Measurements from ENCODE around the gene OSBPL2.

Gene OSBPL2

DNA sequence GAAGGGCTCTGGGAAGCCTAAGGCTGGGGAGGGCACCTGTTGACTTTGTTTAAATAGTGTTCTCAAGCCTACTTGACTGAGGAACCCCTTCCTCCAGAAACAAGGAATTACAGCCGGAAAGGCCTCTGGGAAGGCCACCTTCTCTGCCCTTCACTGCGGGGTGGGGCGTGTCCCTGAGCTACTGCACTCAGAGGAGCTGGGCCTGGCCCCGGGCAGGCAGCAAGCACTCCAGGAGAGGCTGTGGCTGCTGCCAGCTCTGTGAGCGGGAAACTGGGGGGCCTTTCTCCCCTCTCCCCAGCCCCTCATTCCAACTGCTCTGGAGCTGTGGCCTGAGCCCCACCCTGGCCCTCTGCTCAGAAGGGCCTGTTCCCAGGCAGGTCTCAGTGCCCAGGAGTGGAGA lies 4.0 kb upstream of the OSBPL2 start:
- no peak for DNase-seq (ENCODE audit: low read depth in 4 of 4, low spot score in 1 of 4)

DNA sequence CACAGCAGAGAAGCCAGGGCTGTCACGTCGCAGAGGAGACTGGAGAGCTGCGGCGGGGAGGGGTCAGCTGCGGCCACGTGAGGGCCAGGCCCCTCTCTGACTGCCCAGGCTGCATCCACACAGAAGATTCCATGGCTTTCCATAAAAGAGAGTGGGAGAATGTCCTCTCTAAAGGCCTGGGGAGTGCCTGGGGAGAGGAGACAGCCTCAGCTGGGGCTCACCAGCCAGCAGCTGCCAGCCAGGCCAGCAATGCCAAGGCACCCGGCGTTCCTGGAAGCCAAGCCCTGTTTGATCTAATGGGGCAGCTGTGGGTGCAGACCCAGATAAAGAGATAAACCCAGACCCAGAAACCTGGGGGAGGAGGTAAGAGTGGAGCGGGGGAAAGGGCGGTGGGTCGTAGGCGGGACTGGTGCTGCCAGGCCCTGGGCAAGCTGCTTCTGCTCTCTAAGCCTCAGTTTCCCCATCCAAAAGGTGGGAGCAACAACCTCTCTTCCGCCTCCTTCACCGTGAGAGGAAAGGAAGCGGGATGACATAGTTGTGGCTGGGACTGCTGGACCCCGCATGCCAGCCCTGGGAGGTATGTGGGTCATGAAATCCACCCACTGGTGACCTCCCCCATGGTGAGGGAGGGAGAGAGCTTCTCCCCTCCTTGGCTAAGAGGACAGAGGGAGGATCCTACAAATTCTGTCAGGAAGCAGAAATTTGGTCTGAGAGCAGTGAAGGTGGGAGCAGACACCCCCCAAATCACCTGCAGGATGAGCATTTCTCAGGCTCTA lies 3.1 kb upstream of the OSBPL2 start:
- no peak for DNase-seq (ENCODE audit: low read depth in 4 of 4, low spot score in 1 of 4)

DNA sequence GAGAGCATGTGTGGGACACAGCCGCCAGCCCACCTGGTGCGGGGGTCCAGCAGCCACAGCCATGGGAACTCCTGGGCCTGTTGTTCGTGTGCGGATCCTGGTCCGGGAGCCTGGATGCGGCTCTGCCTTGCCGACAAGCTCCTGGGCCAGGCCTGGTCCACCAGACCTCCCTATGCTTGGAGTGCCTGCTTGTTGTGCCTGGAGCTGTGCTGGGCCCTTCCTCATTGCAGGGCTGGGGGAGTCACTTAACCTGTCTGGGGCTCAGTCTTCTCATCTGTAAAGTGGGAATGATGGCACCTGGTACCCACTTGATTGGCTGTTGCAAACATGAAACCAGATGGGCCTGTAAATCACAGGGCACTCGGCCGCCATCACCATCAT lies 2.6 kb upstream of the OSBPL2 start:
- no peak for DNase-seq (ENCODE audit: low read depth in 4 of 4, low spot score in 1 of 4)

DNA sequence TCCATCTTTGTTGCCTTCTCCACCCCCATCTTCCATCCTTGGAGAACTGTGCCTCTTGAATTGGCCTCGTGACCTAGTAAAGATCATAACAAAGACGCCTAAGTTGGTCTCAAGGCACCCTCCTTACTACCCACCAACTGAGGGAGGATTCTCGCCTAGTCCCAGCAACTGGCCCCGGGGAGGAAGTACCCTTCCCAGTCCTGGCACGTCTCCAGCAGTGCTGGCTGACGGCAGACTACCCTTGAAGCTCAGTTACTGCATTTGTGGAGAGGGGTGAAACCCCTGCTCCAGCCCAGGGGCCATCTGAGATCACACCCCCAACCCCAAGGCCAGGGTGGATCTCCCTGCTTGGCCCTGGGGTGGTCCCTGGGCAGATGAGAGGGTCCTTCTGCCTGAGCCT lies 2.1 kb upstream of the OSBPL2 start:
- DNase-seq (ENCODE audit: low read depth in 4 of 4, low spot score in 1 of 4), result no peak

DNA sequence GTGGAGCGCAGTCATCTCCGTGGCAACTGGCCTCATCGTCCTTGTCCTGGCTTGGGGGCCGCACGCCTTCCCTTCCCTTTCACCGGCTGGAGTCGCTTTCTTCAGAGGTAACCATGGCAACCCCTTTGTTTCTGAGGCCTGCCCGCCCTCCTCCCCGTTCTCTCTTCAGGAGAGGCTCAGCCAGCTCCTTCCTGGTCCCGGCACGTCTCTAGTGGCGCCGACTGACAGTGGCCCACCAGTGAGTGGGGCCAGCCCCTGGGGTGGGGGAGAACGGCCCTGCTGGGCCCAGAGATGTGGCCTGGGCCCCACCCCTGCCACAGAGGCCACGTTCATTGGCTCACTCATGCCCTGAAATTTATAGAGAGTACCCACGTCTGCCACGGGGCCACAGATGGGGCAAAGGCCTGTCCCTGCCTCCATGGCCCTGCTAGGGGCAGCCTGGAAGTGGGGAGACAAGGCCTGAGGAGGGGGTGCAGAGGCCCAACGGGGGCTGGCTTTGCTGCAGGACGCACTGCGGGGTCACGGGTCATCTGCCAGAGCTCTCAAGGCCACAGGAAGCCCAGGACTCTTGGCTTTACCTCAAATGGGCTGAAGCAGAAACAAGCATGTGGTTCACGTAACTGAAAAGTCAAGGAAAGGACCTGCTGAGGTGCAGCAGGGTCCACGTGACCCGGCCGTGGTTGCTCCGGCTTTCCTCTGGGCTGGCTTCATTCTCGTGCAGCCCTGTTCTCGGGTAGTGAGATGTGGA lies 1.4 kb upstream of the OSBPL2 start:
- no peak for DNase-seq (ENCODE audit: low read depth in 4 of 4, low spot score in 1 of 4)

DNA sequence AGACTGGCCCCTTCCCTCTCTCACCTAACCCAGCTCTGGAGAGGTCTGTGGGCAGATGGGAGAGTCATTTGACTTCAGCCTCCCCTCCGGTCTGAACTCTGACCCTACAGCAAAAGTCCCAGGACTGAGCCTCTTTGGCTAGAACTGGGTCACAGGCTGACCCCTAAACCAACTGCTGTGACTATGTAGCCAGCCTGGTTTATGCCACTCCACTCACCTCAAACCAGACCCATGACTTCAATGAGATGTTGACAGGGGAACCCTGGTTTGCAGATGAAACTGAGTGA lies 864 bp upstream of the OSBPL2 start:
- DNase-seq (ENCODE audit: low read depth in 4 of 4, low spot score in 1 of 4), result no peak

DNA sequence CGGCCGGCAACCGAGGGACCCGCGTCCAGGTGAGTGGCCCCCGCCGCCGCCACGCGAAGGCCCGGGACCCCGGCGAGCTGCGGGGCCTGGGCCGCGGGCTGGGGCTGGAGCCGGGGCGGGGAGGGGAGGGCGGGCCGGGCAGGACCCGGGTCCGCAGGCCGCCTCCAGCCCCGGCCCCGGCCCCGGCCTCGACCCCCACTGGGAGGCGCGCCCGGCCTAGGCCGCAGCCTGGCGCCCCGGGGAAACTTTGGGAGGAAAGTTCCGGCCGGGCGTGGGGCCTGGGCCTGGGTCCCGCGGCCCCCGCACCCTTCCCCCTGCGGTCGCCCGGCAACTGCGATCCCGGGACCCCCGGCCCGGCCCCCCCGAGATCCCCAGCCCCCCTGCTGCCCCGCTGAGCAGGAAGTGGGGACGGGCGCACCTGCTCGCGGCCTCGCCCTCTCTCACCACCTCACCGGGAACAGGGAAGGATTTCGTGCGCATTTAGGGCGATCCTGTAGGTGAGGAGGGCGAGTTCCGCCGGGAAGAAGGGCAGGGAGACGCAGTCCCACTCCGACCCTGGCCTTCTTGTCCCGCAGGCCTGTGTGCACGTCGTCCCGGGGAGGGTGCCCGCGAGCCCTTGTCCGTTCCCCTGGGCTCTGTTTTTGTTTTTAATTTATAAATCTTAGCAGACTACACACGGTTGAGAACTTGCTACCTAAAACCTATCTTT lies 402 bp downstream of the OSBPL2 start:
- DNase-seq (ENCODE audit: low read depth in 4 of 4, low spot score in 1 of 4), result no peak

DNA sequence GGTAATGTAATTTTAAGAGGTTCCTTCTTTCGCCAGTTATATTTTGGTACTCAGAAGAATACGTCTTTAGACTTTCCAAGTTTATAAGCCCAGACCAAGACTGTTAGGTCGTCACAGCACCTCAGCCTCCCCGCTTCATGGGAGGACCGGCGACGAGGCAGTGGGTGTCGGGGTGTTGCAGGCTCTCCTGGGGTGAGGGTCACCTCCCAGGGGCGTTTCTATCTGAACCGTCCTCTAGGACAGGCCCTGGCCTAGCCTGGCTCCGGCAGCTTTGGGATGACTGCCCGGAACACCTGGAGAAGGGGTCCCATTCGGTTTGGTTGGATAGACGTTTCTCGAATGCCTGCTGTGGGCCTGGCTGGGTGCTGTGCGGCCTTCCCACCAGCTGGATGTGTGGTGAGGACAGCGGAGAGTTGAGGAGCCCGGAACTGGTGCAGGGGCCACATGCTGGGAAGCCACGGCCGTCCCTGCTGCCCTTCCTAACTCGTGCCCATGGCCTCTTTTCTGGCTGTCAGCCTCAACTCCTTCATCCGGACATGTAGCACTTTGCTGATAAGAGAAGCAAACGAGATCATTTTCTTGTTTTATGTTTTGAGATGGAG lies 1.1 kb downstream of the OSBPL2 start:
- DNase-seq (ENCODE audit: low read depth in 4 of 4, low spot score in 1 of 4), result no peak

DNA sequence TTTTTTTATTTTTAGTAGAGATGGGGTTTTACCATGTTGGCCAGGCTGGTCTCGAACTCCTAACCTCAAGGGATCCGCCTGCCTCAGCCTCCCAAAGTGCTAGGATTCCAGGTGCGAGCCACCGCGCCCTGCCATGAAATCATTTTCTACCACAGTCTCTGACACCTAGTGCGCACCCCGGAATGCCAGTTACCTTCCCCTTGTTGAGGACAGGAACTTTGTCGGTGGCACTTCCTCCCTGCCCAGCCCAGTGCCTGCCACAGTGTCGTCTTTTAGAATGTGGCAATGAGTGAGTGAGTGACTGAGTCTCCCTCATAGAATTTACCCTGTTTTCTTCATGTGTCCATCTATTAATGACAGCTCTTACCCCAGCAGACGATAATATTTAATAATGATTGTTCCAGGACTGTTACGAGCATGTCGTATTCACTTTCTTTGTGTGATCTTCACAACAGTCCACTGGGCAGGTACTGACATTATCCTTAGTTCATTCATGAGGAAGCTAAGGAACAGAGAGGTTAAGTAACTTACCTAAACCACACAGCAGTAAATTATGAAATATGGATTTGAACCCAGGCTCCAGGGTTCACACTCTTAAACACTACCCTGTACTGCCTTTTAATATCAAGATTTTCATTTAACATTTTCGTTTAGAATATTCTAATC lies 1.8 kb downstream of the OSBPL2 start:
- DNase-seq (ENCODE audit: low read depth in 4 of 4, low spot score in 1 of 4), result no peak

DNA sequence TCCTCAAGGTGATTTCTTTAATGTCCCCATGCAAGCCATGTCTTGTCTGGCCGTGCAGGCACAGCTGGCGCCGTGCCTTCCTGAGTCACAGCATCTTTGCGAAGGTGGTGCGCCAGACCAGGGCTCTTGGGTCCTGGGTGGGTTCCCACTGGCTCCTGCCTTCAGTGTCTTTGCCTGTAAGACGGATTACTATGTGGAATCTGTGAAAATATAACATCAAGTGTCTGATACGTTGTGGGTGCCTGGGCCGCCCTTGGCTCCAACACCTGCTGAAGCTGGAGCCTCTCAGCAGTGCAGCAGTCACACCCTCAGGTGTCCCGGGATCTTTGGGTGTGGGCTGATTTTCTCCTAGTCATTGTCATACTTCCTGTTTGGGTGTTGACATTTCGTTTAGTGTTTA lies 3.2 kb downstream of the OSBPL2 start:
- DNase-seq (ENCODE audit: low read depth in 4 of 4, low spot score in 1 of 4), result no peak

DNA sequence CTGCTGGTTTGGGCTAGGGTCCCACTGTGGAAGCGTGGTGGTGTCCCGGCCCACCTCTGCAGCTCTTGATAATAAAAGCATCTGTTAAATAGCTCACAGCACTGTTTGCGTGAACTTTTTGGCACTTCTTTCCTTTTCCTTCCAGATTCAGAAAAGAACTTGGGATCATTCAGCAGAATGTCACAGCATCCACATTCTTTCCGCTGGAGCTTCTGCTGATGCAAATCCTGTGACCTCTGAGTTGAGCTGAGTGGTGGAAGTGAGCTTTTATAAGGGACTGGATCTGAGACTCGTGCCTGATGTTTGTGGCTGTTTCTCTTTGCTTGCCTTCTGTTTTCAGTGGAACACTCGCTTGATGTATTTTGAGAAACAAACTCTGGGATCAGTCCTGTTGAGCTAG lies 3.9 kb downstream of the OSBPL2 start:
- DNase-seq (ENCODE audit: low read depth in 4 of 4, low spot score in 1 of 4), result no peak

DNA sequence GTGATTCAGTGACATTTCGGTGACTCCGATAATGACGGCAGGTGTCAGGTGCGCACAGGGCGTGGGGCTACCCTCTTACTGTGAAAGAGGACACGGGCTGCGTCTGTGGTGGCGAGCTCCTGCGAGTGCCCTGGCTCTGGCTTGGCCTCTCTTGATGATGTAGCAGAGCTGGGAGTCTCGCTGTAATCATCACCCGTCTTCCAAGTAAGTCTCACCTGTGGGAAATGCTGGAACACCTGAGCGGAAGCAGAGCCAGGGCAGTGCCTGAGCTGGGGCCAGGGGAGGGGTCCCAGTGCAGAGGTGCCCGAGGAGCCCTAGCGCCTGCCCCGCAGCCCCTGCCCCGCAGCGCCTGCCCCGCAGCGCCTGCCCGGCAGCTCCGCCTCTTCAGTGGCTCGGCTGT lies 4.8 kb downstream of the OSBPL2 start:
- DNase-seq (ENCODE audit: low read depth in 4 of 4, low spot score in 1 of 4), result no peak

DNA sequence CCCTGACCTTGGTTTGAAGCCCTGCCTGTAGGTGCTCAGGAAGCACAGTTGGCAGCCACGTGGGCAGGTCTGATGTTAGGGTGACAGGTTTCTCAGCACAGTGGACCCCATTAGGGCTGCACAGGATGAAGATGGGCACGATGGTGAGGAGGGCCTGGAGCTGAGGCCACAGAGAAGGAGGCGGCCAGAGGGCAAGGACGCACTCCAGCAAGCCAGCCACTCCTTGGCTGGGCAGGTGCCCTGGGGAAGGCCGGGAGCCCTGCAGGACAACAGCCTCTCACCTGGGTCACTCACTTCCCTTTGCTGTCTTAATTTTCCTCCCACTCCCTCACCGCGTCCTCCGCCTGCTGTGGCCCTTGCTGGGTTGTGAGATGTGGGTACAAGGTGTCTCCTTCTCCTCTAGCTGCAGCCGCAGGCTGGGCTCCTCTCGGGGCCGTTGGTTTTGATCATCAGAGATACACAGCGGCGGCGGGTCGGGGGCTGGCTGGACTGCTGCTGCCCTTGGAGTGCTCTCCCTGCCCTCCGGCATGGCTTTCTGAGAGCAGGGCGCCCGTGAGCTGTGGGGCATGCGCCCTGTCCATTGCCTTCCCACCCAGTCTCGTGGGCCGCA lies 5.7 kb downstream of the OSBPL2 start:
- DNase-seq (ENCODE audit: low read depth in 4 of 4, low spot score in 1 of 4), result no peak

DNA sequence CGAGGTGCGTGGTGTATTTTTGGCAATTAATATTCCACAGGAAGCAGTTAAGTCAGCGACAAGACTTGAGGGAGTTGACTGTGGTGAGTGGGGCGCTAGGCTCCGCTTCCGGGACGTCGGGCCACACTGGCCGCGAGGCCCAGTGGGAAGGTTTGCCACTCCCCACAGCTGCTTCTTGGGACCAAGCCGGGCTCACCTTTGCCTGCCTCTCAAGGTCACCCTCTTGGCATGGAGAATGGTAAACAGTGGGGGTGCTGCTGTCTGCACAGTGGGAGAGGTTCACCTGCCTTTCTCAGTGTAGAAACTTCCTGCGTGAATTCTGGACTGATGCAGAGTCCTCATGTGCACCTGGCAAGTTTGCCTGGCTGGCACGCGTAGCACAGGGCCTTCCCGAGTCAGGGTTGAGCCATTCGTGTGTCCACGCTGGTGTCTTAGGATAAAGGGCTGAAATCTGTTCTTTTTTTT lies 6.4 kb downstream of the OSBPL2 start:
- no peak for DNase-seq (ENCODE audit: low read depth in 4 of 4, low spot score in 1 of 4)

DNA sequence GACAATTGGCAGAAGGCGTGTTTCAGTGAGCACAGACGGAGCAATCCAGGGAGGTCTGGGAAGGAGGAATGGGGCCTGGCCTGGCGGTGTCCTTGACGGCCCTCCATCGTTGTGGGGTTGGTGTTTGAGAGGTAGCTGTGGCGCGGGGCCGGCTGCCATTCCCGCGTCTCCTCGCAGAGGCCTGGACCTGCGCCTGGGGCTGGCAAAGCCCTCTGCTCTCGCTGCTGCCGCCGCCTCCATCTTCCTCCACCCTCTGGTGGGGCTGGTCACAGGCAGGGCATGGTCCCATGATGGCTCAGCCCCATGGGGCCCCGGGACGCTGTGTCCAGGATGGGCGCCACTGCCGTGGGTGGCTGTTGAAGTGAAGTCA lies 7.6 kb downstream of the OSBPL2 start:
- DNase-seq (ENCODE audit: low read depth in 4 of 4, low spot score in 1 of 4), result no peak

DNA sequence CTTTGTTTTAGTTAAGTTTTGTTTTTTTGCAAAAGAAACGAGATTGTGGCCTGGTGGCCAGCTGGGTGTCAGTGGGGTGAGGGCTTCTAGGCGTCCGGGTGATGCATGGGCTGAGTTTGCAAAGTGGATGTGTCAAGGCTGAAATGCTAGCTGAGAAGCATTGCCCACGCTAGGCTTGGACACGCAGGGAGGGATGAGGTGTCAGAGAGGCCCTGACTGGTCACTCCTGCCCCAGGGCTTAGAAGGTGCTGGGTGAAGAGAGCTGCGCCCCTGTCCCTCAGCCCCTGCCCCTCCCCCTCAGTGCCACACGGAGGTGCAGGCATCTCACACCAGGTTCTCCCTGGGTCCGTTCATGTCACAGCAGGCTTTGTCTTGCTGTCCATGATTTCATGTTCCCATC lies 8.1 kb downstream of the OSBPL2 start:
- DNase-seq (ENCODE audit: low read depth in 4 of 4, low spot score in 1 of 4), result no peak

DNA sequence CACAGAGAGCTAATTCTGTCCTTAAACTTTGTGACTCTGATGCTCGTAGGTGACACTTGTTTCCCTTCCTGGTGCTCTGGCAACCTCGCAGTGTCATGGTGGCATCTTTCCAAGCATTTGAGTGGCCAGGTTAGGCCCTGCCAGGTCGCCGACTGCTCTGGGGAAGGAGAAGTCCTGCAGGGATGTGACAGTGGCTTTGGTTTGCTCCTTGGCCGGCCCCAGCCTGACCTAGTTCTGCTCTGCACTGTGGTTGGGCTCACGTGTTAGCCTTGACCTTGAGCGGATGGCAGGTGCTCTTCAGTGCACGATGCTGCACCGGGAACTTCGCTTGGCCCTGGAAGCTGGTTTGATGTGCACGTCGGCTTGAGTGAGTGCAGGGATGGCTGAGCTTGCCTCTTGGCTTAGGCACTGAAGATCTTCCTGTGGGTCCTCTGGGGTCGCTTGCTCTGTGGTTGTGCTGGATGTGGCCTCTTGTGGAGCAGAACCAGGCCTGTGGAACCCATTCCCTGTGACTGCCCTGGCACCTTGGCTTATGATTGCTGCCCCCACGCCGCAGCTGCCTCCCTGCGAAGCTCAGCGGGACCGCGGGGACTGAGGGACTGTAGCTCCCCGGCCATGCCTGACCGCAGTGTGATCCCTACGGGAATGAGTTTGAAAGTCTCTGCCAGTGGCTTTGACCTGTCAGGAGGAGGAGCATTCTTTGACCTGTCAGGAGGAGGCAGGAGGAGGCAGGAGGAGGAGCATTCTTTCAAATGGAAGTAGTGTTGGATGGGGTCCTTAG lies 8.7 kb downstream of the OSBPL2 start:
- DNase-seq (ENCODE audit: low read depth in 4 of 4, low spot score in 1 of 4), result no peak

DNA sequence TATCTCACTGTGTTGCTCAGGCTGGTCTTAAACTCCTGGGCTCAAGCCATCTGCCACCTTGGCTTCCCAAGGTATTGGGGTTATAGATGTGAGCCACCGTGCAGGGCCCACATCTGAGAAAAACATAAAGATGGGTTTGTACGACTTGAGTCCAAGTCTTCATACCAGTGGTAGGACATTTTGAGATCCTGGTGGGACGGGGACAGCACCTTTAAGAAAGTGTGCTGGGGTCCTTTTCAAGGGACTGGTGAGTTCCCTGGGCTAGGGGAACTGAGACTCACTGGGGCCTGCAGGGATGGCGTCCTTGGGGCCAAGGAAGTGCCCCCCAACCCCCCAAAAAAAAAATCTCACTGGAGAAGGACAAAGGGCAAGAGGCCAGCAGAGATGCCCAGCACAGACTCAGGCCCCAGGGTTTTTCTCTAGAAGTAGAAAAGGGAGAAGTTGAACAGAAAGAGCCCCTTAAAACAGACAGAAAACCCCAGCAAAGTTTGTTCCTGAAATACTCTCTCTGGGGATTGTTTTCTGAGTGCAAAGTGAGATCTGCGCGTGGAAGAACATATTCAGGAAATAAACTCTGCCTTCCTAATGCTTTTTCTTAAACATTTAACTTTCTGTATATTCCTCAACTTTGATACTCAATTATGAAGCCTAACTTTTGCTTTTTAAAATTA lies 10.7 kb downstream of the OSBPL2 start:
- DNase-seq (ENCODE audit: low read depth in 4 of 4, low spot score in 1 of 4), result no peak

DNA sequence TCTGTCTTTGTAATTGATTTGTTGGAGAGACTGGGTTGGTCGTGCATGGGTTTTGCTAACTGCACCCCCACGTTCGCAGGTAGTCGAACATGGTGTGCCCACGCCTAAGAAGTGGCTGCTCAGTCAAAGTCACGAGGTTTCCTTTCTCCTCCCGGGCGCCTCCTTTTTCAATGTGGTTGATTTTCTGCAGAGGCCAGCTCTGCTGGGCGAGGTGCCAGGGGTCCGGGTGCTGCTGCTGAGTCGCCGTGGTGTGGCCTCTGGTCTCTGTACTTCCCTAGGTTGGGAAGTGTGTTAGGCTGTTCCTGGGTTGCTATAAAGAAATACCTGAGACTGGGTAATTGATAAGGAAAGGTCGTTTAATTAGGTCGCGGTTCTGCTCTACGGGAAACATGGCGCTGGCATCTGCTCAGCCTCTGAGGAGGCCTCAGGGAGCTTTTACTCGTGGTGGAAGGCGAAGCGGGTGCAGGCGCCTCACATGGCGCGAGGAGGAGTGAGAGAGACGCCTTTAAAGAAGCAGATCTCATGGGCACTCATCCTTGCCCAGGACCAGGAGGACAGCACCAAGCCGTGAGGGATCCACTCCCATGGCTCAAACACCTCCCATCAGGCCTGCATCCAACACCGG lies 14.1 kb downstream of the OSBPL2 start:
- DNase-seq (ENCODE audit: low read depth in 4 of 4, low spot score in 1 of 4), result no peak
